Measurements from ENCODE around the gene HS1BP3.

DNA sequence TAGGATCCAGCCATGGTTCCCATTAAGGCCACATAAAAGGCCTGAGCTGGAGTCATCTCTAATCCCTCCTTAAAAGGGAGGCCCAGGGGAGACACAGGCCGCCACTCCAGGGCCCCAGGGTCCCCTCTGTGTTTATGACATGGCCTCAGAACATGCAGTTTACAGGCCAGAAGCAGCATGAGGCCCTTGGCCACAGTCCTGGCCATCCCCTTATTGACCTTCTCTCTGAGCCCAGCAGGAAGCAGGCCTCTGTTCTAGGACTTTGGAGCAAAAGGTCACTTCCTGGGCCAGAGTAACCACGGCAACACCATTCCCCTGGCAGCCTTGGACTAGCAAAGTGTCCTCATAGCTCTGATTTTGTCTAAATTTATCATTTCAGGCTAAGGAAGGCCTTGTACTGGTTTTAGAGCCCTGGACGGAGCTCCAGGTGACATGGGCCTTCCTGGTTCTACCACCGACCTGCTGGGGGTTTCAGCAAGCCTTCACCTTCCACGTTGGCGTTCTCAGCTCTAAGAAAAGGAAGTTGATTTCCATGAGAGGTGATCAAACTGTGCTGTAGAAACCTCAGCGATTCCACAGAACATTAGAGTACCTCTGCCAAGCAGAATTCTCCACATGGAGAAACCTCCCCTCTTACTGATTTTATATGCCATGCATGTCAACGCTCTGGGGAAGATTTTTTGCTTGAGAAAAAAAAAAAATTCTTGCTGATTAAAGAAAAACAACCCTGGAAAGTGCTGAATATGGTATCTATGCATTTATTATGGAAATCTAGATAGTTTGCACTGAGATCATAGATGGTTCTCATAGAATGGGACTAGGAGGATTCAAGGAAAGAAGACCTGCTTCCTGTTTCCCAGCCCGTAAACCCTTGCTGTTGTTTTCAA is 53.7 kb downstream of the HS1BP3 start:
- TF ChIP-seq ZNF547 (CRISPR knock-in tag; IDR thresholded peaks at IDR 0.05) (peak; percentile 93; the same call in 1 of the 2 replicates), MAFK (conservative IDR thresholded peaks at IDR 0.05 in 1 of 2, IDR thresholded peaks at IDR 0.05 in 1 of 2; ENCODE audit: low read length in 2 of 2) (peak; percentile 48 to 65; a peak in 3 of 4 replicates), GTF2F1 (IDR thresholded peaks at IDR 0.05; ENCODE audit: low read length) (peak; percentile 71; the same call in 1 of the 2 replicates), MEIS2 (CRISPR knock-in tag; IDR thresholded peaks at IDR 0.05) (peak; percentile 90), EP300 (IDR thresholded peaks at IDR 0.05; ENCODE audit: low read depth in 2 of 2, low read length in 2 of 2) (peak; percentile 81 to 98; a peak in 3 of 4 replicates), EP300 (CRISPR knock-in tag; IDR thresholded peaks at IDR 0.05; ENCODE audit: borderline replicate concordance) (peak; percentile 96), NR1H2 (CRISPR knock-in tag; IDR thresholded peaks at IDR 0.05; ENCODE audit: borderline replicate concordance, low read depth) (no peak; the same call in 1 of the 2 replicates), SRF (IDR thresholded peaks at IDR 0.05; ENCODE audit: low read depth, low read length) (0 out of 2 replicates have a peak, but pooled peaks have one; percentile 61), ZFX (CRISPR knock-in tag; IDR thresholded peaks at IDR 0.05; ENCODE audit: low read depth) (peak; percentile 100), MAF1 (CRISPR knock-in tag; IDR thresholded peaks at IDR 0.05; ENCODE audit: borderline replicate concordance) (no peak)
- TF ChIP-seq, protein P1, sequence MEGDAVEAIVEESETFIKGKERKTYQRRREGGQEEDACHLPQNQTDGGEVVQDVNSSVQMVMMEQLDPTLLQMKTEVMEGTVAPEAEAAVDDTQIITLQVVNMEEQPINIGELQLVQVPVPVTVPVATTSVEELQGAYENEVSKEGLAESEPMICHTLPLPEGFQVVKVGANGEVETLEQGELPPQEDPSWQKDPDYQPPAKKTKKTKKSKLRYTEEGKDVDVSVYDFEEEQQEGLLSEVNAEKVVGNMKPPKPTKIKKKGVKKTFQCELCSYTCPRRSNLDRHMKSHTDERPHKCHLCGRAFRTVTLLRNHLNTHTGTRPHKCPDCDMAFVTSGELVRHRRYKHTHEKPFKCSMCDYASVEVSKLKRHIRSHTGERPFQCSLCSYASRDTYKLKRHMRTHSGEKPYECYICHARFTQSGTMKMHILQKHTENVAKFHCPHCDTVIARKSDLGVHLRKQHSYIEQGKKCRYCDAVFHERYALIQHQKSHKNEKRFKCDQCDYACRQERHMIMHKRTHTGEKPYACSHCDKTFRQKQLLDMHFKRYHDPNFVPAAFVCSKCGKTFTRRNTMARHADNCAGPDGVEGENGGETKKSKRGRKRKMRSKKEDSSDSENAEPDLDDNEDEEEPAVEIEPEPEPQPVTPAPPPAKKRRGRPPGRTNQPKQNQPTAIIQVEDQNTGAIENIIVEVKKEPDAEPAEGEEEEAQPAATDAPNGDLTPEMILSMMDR (CRISPR knock-in tag; IDR thresholded peaks at IDR 0.05): peak; percentile 22
- TF ChIP-seq, protein P2, sequence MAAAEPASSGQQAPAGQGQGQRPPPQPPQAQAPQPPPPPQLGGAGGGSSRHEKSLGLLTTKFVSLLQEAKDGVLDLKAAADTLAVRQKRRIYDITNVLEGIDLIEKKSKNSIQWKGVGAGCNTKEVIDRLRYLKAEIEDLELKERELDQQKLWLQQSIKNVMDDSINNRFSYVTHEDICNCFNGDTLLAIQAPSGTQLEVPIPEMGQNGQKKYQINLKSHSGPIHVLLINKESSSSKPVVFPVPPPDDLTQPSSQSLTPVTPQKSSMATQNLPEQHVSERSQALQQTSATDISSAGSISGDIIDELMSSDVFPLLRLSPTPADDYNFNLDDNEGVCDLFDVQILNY (CRISPR knock-in tag; conservative IDR thresholded peaks at IDR 0.05): peak; percentile 43; the same call in 1 of the 2 replicates

Measured in HepG2 (cell line).